ENCODE data around the gene OR51B6. TPM values are rescaled to one million over a fixed set of nuclear protein-coding genes. Genes with fewer than 3 reads are reported as not detected.

OR51B6 gene

Small RNAs within 50 kb of the gene (small RNA-seq; reads per million reads assigned to genes)
- not detected for gene AC104389.3 (ENCODE audit: low read depth)

Measured in mesenchymal stem cell (in vitro differentiated cells and primary cell).